ENCODE measurements around the gene AGMO. TPM values are rescaled to one million over a fixed set of nuclear protein-coding genes. Genes with fewer than 3 reads are reported as not detected.

Gene AGMO
- polyA plus RNA-seq, 4 donors, result 2.5 to 23.0 (median 9.9) TPM

GRCh38 chr7:15490291-15490690 lies 71.5 kb downstream of the AGMO start:
- Histone ChIP-seq H3K36me3 (ENCODE audit: control insufficient read depth in 3 of 3, insufficient read depth in 2 of 3, low read depth in 1 of 3, low read length in 3 of 3) (no peaks in the 10 kb centered on the region), H3K4me1 (ENCODE audit: control insufficient read depth in 3 of 3, insufficient read depth in 2 of 3, low read depth in 1 of 3, low read length in 2 of 3) (no peaks in the 10 kb centered on the region), H3K9me3 (ENCODE audit: control insufficient read depth in 2 of 2, insufficient read depth in 1 of 2, low read depth in 1 of 2, low read length in 1 of 2) (no peaks in the 10 kb centered on the region), H3K4me3 (ENCODE audit: low read depth in 1 of 3, low read length in 3 of 3) (no peak overlapping the region), H3K27me3 (ENCODE audit: control insufficient read depth in 3 of 3, insufficient read depth in 3 of 3, low read length in 3 of 3) (no peaks in the 10 kb centered on the region), H3K27ac (ENCODE audit: low read depth in 1 of 3, low read length in 2 of 3) (no peak overlapping the region)
- FAIRE-seq (no peak), DNase-seq (no peak)
- 70 to 94% (median 81%) methylated on average over 1 of the region's 1 CpG for WGBS, 3 donors

DNA sequence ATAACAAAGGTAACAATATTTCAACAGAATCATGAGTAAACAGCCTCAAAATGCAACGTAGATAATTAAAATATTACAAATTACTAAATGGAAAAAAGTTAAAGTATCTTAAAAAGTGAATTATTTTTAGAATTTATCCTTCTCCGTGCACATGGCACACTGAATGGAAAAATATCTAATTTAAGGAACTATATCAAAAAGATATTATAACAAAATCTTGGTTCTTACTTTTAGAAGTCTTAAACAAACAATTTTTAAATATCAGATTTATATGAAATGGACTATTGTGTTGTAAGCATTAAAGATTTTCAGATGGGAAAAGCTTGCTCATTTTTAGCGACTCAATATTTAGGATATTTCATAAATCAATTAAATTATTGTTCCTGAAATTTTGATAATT lies 72.0 kb downstream of the AGMO start:
- FAIRE-seq, result peak; percentile 36
- 74 to 81% (median 75%) methylated on average over 3 of the region's 3 CpGs for WGBS, 3 donors
- H3K4me1 ChIP-seq (ENCODE audit: control insufficient read depth in 3 of 3, insufficient read depth in 2 of 3, low read depth in 1 of 3, low read length in 2 of 3), result no peaks in the 10 kb centered on the region
- no peak overlapping the region for H3K27ac ChIP-seq (ENCODE audit: low read depth in 1 of 3, low read length in 2 of 3)
- no peaks in the 10 kb centered on the region for H3K27me3 ChIP-seq (ENCODE audit: control insufficient read depth in 3 of 3, insufficient read depth in 3 of 3, low read length in 3 of 3)
- no peak for DNase-seq
- no peak overlapping the region for H3K4me3 ChIP-seq (ENCODE audit: low read depth in 1 of 3, low read length in 3 of 3)
- H3K36me3 ChIP-seq (ENCODE audit: control insufficient read depth in 3 of 3, insufficient read depth in 2 of 3, low read depth in 1 of 3, low read length in 3 of 3), result no peaks in the 10 kb centered on the region
- no peaks in the 10 kb centered on the region for H3K9me3 ChIP-seq (ENCODE audit: control insufficient read depth in 2 of 2, insufficient read depth in 1 of 2, low read depth in 1 of 2, low read length in 1 of 2)

DNA sequence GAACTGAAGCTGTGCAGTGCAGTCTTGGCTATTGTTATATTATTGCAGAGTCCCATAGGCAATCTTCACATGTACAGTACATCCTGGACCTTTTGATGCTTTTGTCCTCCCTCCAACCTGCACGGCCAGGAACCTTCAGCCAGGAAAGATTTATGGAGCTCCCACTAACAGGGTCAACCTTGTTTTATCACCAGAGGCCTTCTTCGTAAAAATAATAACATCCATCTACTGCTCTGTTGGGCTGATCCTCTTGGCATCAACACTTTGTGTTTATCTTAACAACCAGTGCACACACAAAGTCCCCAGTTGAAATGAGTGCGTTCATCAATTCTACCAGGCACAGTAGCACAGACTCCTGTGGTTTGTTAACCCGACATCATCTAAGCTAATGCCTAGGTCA lies 72.4 kb downstream of the AGMO start:
- H3K4me1 ChIP-seq (ENCODE audit: control insufficient read depth in 3 of 3, insufficient read depth in 2 of 3, low read depth in 1 of 3, low read length in 2 of 3), result no peaks in the 10 kb centered on the region
- H3K27me3 ChIP-seq (ENCODE audit: control insufficient read depth in 3 of 3, insufficient read depth in 3 of 3, low read length in 3 of 3), result no peaks in the 10 kb centered on the region
- FAIRE-seq (no peak), DNase-seq (no peak)
- 61 to 73% (median 63%) methylated on average over 4 of the region's 4 CpGs for WGBS, 3 donors
- no peak overlapping the region for H3K4me3 ChIP-seq (ENCODE audit: low read depth in 1 of 3, low read length in 3 of 3)
- H3K36me3 ChIP-seq (ENCODE audit: control insufficient read depth in 3 of 3, insufficient read depth in 2 of 3, low read depth in 1 of 3, low read length in 3 of 3), result no peaks in the 10 kb centered on the region
- no peak overlapping the region for H3K27ac ChIP-seq (ENCODE audit: low read depth in 1 of 3, low read length in 2 of 3)
- H3K9me3 ChIP-seq (ENCODE audit: control insufficient read depth in 2 of 2, insufficient read depth in 1 of 2, low read depth in 1 of 2, low read length in 1 of 2), result no peaks in the 10 kb centered on the region

DNA sequence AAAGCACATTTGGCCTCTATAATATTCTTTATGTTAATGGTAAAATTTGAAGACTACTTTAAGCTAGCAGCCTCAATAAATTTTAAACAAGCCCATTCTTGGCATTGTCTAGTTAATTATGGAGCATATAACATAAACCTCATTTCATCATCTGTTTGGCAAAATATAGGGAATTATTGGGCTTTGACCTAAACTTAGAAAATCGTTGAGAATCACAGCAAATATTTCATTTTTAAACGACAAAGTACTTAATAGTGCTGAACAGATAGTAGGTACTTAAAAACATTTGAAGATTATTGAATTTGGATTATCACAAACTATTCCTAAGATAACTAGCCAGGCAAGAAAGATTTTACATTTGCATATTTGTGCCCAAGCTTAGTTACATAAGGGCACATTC lies 73.4 kb downstream of the AGMO start:
- Histone ChIP-seq H3K9me3 (ENCODE audit: control insufficient read depth in 2 of 2, insufficient read depth in 1 of 2, low read depth in 1 of 2, low read length in 1 of 2) (no peaks in the 10 kb centered on the region), H3K27me3 (ENCODE audit: control insufficient read depth in 3 of 3, insufficient read depth in 3 of 3, low read length in 3 of 3) (no peaks in the 10 kb centered on the region), H3K4me1 (ENCODE audit: control insufficient read depth in 3 of 3, insufficient read depth in 2 of 3, low read depth in 1 of 3, low read length in 2 of 3) (no peaks in the 10 kb centered on the region), H3K4me3 (ENCODE audit: low read depth in 1 of 3, low read length in 3 of 3) (no peak overlapping the region), H3K27ac (ENCODE audit: low read depth in 1 of 3, low read length in 2 of 3) (no peak overlapping the region), H3K36me3 (ENCODE audit: control insufficient read depth in 3 of 3, insufficient read depth in 2 of 3, low read depth in 1 of 3, low read length in 3 of 3) (no peaks in the 10 kb centered on the region)
- FAIRE-seq, result no peak
- no peak for DNase-seq
- 59 to 65% (median 64%) methylated on average over 2 of the region's 2 CpGs for WGBS, 3 donors

- H3K27me3 ChIP-seq (ENCODE audit: control insufficient read depth in 3 of 3, insufficient read depth in 3 of 3, low read length in 3 of 3), result no peaks in the 10 kb centered on the region
- no peak for FAIRE-seq
- no peak overlapping the region for H3K4me3 ChIP-seq (ENCODE audit: low read depth in 1 of 3, low read length in 3 of 3)
- WGBS, 3 donors, result 78 to 89% (median 79%) methylated on average over 1 of the region's 1 CpG
- H3K9me3 ChIP-seq (ENCODE audit: control insufficient read depth in 2 of 2, insufficient read depth in 1 of 2, low read depth in 1 of 2, low read length in 1 of 2), result no peaks in the 10 kb centered on the region
- no peaks in the 10 kb centered on the region for H3K36me3 ChIP-seq (ENCODE audit: control insufficient read depth in 3 of 3, insufficient read depth in 2 of 3, low read depth in 1 of 3, low read length in 3 of 3)
- DNase-seq, result no peak
- no peak overlapping the region for H3K27ac ChIP-seq (ENCODE audit: low read depth in 1 of 3, low read length in 2 of 3)
- H3K4me1 ChIP-seq (ENCODE audit: control insufficient read depth in 3 of 3, insufficient read depth in 2 of 3, low read depth in 1 of 3, low read length in 2 of 3), result no peaks in the 10 kb centered on the region
These were observed 73.9 kb downstream of the AGMO start for GRCh38 chr7:15487896-15488295.

- WGBS, 3 donors, result 74 to 82% (median 76%) methylated on average over 5 of the region's 5 CpGs
- H3K4me1 ChIP-seq (ENCODE audit: control insufficient read depth in 3 of 3, insufficient read depth in 2 of 3, low read depth in 1 of 3, low read length in 2 of 3), result no peaks in the 10 kb centered on the region
- H3K27ac ChIP-seq (ENCODE audit: low read depth in 1 of 3, low read length in 2 of 3), result no peak overlapping the region
- no peak overlapping the region for H3K4me3 ChIP-seq (ENCODE audit: low read depth in 1 of 3, low read length in 3 of 3)
- H3K36me3 ChIP-seq (ENCODE audit: control insufficient read depth in 3 of 3, insufficient read depth in 2 of 3, low read depth in 1 of 3, low read length in 3 of 3), result no peaks in the 10 kb centered on the region
- no peaks in the 10 kb centered on the region for H3K9me3 ChIP-seq (ENCODE audit: control insufficient read depth in 2 of 2, insufficient read depth in 1 of 2, low read depth in 1 of 2, low read length in 1 of 2)
- FAIRE-seq, result no peak
- no peaks in the 10 kb centered on the region for H3K27me3 ChIP-seq (ENCODE audit: control insufficient read depth in 3 of 3, insufficient read depth in 3 of 3, low read length in 3 of 3)
- no peak for DNase-seq
These were observed 75.8 kb downstream of the AGMO start for GRCh38 chr7:15485998-15486397.

DNA sequence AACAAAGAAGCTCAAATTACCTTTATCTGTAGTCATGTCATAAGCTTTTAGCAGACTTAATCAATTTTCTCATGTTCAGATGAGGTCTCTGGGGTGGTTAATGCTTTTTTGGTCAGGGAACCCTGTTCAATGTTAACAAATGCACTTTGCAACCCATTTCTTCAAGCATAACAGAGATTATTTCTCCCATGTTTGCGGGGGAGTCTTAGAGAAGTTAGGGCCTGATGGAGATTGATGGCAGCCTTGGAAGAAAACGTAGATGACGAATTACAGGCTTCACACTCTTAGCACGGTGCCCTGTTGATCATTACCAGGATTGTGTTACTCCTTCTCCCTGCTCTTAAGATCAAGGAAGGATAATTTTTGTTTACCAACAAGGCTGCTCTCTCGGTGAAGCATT lies 76.4 kb downstream of the AGMO start:
- H3K4me3 ChIP-seq (ENCODE audit: low read depth in 1 of 3, low read length in 3 of 3), result no peak overlapping the region
- no peaks in the 10 kb centered on the region for H3K4me1 ChIP-seq (ENCODE audit: control insufficient read depth in 3 of 3, insufficient read depth in 2 of 3, low read depth in 1 of 3, low read length in 2 of 3)
- whole genome bisulfite sequencing, 3 donors, result 69 to 73% (median 71%) methylated on average over 5 of the region's 5 CpGs
- DNase-seq, result no peak
- no peaks in the 10 kb centered on the region for H3K27me3 ChIP-seq (ENCODE audit: control insufficient read depth in 3 of 3, insufficient read depth in 3 of 3, low read length in 3 of 3)
- no peak overlapping the region for H3K27ac ChIP-seq (ENCODE audit: low read depth in 1 of 3, low read length in 2 of 3)
- H3K36me3 ChIP-seq (ENCODE audit: control insufficient read depth in 3 of 3, insufficient read depth in 2 of 3, low read depth in 1 of 3, low read length in 3 of 3), result no peaks in the 10 kb centered on the region
- FAIRE-seq, result no peak
- no peaks in the 10 kb centered on the region for H3K9me3 ChIP-seq (ENCODE audit: control insufficient read depth in 2 of 2, insufficient read depth in 1 of 2, low read depth in 1 of 2, low read length in 1 of 2)

GRCh38 chr7:15481132-15481531 lies 80.7 kb downstream of the AGMO start:
- Histone ChIP-seq H3K4me3 (ENCODE audit: low read depth in 1 of 3, low read length in 3 of 3) (no peak overlapping the region), H3K27me3 (ENCODE audit: control insufficient read depth in 3 of 3, insufficient read depth in 3 of 3, low read length in 3 of 3) (no peaks in the 10 kb centered on the region), H3K9me3 (ENCODE audit: control insufficient read depth in 2 of 2, insufficient read depth in 1 of 2, low read depth in 1 of 2, low read length in 1 of 2) (no peaks in the 10 kb centered on the region), H3K36me3 (ENCODE audit: control insufficient read depth in 3 of 3, insufficient read depth in 2 of 3, low read depth in 1 of 3, low read length in 3 of 3) (no peaks in the 10 kb centered on the region), H3K4me1 (ENCODE audit: control insufficient read depth in 3 of 3, insufficient read depth in 2 of 3, low read depth in 1 of 3, low read length in 2 of 3) (no peaks in the 10 kb centered on the region), H3K27ac (ENCODE audit: low read depth in 1 of 3, low read length in 2 of 3) (no peak overlapping the region)
- 46 to 61% (median 48%) methylated on average over 2 of the region's 2 CpGs for WGBS, 3 donors
- FAIRE-seq, result no peak
- DNase-seq, result no peak

- no peak for FAIRE-seq
- Histone ChIP-seq H3K9me3 (ENCODE audit: control insufficient read depth in 2 of 2, insufficient read depth in 1 of 2, low read depth in 1 of 2, low read length in 1 of 2) (no peaks in the 10 kb centered on the region), H3K4me1 (ENCODE audit: control insufficient read depth in 3 of 3, insufficient read depth in 2 of 3, low read depth in 1 of 3, low read length in 2 of 3) (no peaks in the 10 kb centered on the region), H3K27me3 (ENCODE audit: control insufficient read depth in 3 of 3, insufficient read depth in 3 of 3, low read length in 3 of 3) (no peaks in the 10 kb centered on the region), H3K4me3 (ENCODE audit: low read depth in 1 of 3, low read length in 3 of 3) (no peak overlapping the region), H3K36me3 (ENCODE audit: control insufficient read depth in 3 of 3, insufficient read depth in 2 of 3, low read depth in 1 of 3, low read length in 3 of 3) (no peaks in the 10 kb centered on the region), H3K27ac (ENCODE audit: low read depth in 1 of 3, low read length in 2 of 3) (no peak overlapping the region)
- 83 to 90% (median 87%) methylated on average over 4 of the region's 4 CpGs for WGBS, 3 donors
- no peak for DNase-seq
These were observed 83.4 kb downstream of the AGMO start for GRCh38 chr7:15478401-15478800.

Measured in small intestine (tissue), 7 donors.